ENCODE data around the gene C1orf198.

GRCh38 chr1:230913496-230913895, 45.2 kb upstream of the C1orf198 start:
- TF ChIP-seq CTCF (optimal IDR thresholded peaks at IDR 0.05 in 1 of 3, IDR thresholded peaks at IDR 0.05 in 1 of 3, conservative IDR thresholded peaks at IDR 0.05 in 1 of 3; ENCODE audit: extremely low read depth in 1 of 3, insufficient read depth in 2 of 3, low read length in 3 of 3) (no peak), EZH2 (IDR thresholded peaks at IDR 0.05; ENCODE audit: low read length) (no peak)

All from keratinocyte (primary cell).